Suppressor macrophage treated with lipopolysaccharide for 1 hour (primary cell): ENCODE measurements around the gene APCDD1L.

Source experiments
- DNase-seq, 3 donors: peaks; one replicate each; pipeline ENCODE4 v3.0.0-alpha.2; 2020 to 2022

The APCDD1L gene

GRCh38 chr20:58544891-58545290 lies 29.7 kb upstream of the APCDD1L start:
- no peak for DNase-seq

- DNase-seq, result no peak
Observed at GRCh38 chr20:58544286-58544685, 29.1 kb upstream of the APCDD1L start.

- DNase-seq, result no peak
Observed at GRCh38 chr20:58543274-58543673, 28.1 kb upstream of the APCDD1L start.

- DNase-seq, result peak; percentile 40 to 61 (median 53)
Observed at GRCh38 chr20:58542411-58543095, 27.4 kb upstream of the APCDD1L start.

GRCh38 chr20:58542034-58542410 lies 26.8 kb upstream of the APCDD1L start:
- DNase-seq, result peak; percentile 25 to 47 (median 44)

GRCh38 chr20:58538752-58539151 lies 23.6 kb upstream of the APCDD1L start:
- no peak for DNase-seq

- no peak for DNase-seq
Observed at GRCh38 chr20:58537831-58538230, 22.6 kb upstream of the APCDD1L start.

- DNase-seq, result no peak
Observed at GRCh38 chr20:58536289-58536688, 21.1 kb upstream of the APCDD1L start.

GRCh38 chr20:58531657-58532056 lies 16.5 kb upstream of the APCDD1L start:
- no peak for DNase-seq

GRCh38 chr20:58531063-58531462 lies 15.9 kb upstream of the APCDD1L start:
- no peak for DNase-seq

GRCh38 chr20:58528412-58528811 lies 13.2 kb upstream of the APCDD1L start:
- DNase-seq, result no peak

- DNase-seq, result no peak
Observed at GRCh38 chr20:58526411-58526810, 11.2 kb upstream of the APCDD1L start.

- DNase-seq, result no peak
Observed at GRCh38 chr20:58524814-58525213, 9.6 kb upstream of the APCDD1L start.

GRCh38 chr20:58523971-58524315 lies 8.7 kb upstream of the APCDD1L start:
- no peak for DNase-seq

GRCh38 chr20:58523072-58523970 lies 8.1 kb upstream of the APCDD1L start:
- DNase-seq, result no peak

GRCh38 chr20:58522666-58523065 lies 7.5 kb upstream of the APCDD1L start:
- DNase-seq, result no peak

GRCh38 chr20:58521763-58522162 lies 6.6 kb upstream of the APCDD1L start:
- no peak for DNase-seq

- no peak for DNase-seq
Observed at GRCh38 chr20:58519940-58520712, 4.9 kb upstream of the APCDD1L start.

- DNase-seq, result no peak
Observed at GRCh38 chr20:58518896-58519593, 3.8 kb upstream of the APCDD1L start.

GRCh38 chr20:58518387-58518786 lies 3.2 kb upstream of the APCDD1L start:
- no peak for DNase-seq

- no peak for DNase-seq
Observed at GRCh38 chr20:58514321-58515232, 622 bp downstream of the APCDD1L start.
